ENCODE results near the gene LBX1. TPM values are rescaled to one million over a fixed set of nuclear protein-coding genes. Genes with fewer than 3 reads are reported as not detected.

The LBX1 gene
- not detected in 2 replicates for total RNA-seq

GRCh38 chr10:101229266-101230182, at the start of gene LBX1:
TSS of gene LBX1 (minus strand) at chr10:101229463. CDS start at chr10:101228815, 648 bp downstream.

Other genes starting within 250 kb of the LBX1 start
- 51.4 and 75.6 TPM in 2 replicates for gene MRPL43, start 242.0 kb downstream of the LBX1 start, total RNA-seq
- gene TWNK, start 241.9 kb downstream of the LBX1 start, total RNA-seq: 5.1 and 7.4 TPM in 2 replicates
- 55.3 and 76.9 TPM in 2 replicates for gene LZTS2, start 229.7 kb downstream of the LBX1 start, total RNA-seq
- gene PDZD7, start 198.3 kb downstream of the LBX1 start, total RNA-seq: 1.2 and 6.9 TPM in 2 replicates
- 64.4 and 108 TPM in 2 replicates for gene SFXN3, start 198.2 kb downstream of the LBX1 start, total RNA-seq
- 11.9 and 26.7 TPM in 2 replicates for gene KAZALD1, start 167.5 kb downstream of the LBX1 start, total RNA-seq
- not detected in 2 replicates for gene TLX1, start 98.2 kb downstream of the LBX1 start, total RNA-seq
- gene BTRC, start 124.7 kb upstream of the LBX1 start, total RNA-seq: 12.1 and 18.5 TPM in 2 replicates